HT1080 (cell line): ENCODE results near the gene LCN6. TPM values are rescaled to one million over a fixed set of nuclear protein-coding genes. Genes with fewer than 3 reads are reported as not detected.
"Not testable (repeated sequence)": the region's sequence is repeated elsewhere in the genome, so short reads cannot be mapped to it uniquely, and the experiment has no call there.

Experiments used
- DNase-seq: peaks from one replicate; pipeline ENCODE4 v3.0.0-alpha.2; 2015; ENCODE audit warnings: low read depth
- total RNA-seq: library from RNA; depleted of rRNA; stranded (reverse); fragments of >200 nt; shearing (Covaris generic); gene quantifications from 2 replicates; pipeline ENCODE4 v1.2.3, GENCODE V29; 2014

Gene LCN6
- total RNA-seq, 1 experiment from 2014 or later: not detected

DNA sequence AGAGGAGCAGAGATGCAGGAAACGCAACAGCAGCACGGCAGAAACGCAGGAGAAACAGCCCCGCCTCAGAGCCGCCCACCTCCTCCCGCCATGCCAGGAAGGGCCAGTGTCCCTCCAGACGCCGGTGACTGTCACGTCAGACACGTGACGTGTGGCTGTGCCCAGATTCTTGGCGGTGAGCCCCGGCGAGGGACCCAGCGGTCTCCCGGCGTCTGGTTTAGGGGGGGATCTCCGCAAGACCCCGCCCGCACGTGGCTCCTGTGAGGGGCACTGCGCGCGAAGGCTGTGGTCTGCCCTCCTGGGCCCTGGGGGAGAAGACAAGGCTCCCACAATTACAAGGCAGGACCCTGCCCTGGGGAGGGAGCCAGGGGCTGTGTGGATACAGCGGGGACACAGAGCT lies 12.1 kb upstream of the LCN6 start:
- no peak for DNase-seq

GRCh38 chr9:136759436-136760325 lies 11.4 kb upstream of the LCN6 start:
- DNase-seq: no peak

GRCh38 chr9:136759001-136759400 lies 10.7 kb upstream of the LCN6 start:
- no peak for DNase-seq

DNA sequence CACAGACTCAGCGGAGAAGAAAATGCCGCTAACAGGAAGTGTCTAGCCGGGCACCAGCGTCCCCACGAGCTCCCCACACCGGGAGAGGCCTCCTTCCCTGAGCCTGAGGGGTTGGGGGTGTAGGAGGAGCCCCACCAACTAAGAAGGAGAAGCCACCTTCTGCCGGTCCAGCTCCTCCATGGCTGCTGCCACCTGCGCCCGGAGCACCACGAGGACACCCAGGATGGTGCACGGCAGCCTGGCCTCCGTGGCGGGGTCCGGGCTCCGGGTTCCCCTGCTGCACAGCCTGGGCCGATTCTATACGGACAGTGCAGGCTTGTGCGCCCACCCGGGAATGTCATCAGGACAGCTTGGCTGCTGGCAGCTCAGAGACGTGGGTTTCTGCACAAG lies 9.4 kb upstream of the LCN6 start:
- no peak for DNase-seq

GRCh38 chr9:136757328-136757727 lies 9.0 kb upstream of the LCN6 start:
- DNase-seq: no peak

DNA sequence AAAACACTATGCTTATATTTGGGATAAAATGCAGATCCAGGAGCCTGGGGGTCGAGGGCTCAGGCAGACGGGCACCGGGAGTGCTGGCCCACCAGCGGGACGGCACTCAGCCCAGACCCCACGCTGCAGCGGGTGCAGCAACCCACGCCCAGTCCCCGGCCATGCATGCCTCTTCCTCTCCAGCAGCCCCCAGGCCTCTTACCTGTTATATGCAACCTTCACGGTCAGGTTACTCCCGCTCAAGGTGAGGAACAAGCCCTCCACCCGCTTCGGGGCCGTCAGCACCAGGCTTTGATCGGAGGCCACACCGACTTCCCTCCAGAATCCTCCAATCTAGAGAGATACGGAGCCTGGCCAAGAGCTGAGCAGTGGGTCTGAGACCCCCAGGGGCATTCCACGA lies 8.5 kb upstream of the LCN6 start:
- no peak for DNase-seq

DNA sequence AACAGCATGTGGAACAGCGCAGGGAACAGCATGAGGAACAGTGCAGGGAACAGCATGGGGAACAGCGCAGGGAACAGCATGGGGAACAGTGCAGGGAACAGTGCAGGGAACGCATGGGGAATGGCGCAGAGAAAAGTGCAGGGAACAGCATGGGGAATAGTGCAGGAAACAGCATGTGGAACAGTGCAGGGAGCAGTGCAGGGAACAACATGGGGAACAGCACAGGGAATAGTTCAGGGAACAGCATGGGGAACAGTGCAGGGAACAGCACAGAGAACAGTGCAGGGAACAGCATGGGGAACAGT lies 7.8 kb upstream of the LCN6 start:
- no peak for DNase-seq

DNA sequence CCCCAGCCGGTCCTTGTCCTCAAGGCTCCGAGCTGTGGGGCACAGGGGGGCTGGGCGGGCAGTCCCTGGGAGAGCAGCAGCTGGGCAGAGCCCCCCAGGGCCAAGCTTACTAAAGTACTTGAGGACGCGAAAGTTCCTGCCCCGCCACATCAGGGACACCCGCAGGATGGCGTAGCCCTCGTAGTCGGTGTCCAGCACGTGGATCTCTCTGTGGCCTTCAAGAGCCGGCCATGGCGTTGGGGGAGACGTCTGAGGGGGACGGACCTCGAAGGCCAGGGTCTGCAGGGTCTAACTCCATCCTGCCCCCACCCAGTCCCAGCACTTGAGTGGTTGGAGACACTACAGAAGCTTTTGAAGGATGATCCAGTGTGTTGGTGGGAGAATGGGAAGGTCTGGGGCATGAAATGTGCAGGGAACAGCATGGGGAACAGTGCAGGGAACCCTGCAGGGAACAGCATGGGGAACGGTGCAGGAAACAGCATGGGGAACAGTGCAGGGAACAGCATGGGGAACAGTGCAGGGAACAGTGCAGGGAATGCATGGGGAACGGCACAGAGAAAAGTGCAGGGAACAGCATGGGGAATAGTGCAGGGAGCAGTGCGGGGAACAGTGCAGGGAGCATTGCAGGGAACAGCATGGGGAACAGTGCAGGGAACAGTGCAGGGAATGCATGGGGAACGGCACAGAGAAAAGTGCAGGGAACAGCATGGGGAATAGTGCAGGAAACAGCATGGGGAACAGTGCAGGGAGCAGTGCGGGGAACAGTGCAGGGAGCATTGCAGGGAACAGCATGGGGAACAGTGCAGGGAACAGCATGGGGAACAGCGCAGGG lies 7.2 kb upstream of the LCN6 start:
- not testable (repeated sequence) for DNase-seq

- no peak for DNase-seq
Measured at GRCh38 chr9:136754626-136755301, 6.4 kb upstream of the LCN6 start.

- no peak for DNase-seq
Measured at GRCh38 chr9:136754059-136754572, 5.8 kb upstream of the LCN6 start.

DNA sequence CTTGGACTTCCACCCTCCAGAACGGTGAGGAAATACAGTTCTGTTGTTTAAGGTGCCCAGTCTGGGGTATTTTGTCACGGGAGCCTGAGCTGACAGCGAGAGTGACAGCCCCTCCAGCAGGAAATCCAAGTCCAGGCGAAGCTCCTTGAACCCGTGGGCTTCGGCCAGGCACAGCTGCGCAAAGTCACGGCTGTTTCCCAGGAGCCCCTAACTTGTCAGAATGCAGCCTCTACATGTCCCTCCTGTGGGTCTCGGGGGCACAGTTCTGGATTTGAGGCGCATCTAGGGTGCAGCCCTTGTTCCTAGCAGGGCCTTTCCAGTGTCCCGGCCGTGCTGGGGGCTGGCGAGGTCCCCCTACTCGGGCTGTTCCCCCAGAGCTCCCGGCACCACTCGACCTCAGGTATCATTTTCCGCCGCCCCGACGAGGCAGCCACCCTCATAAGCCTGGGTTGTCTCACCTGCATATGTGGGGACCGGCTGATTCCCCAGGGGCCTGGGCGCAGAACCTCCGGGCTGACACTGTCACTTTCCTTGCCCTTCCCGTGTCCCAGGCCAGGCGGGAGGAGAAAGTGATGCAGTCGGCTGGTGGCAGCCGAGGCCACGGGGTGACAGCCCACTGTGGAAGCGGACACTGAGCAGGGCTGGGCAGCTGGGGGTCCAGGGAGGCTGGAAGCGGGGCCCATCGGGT lies 5.2 kb upstream of the LCN6 start:
- DNase-seq: no peak

GRCh38 chr9:136751814-136752213 lies 3.5 kb upstream of the LCN6 start:
- no peak for DNase-seq

DNA sequence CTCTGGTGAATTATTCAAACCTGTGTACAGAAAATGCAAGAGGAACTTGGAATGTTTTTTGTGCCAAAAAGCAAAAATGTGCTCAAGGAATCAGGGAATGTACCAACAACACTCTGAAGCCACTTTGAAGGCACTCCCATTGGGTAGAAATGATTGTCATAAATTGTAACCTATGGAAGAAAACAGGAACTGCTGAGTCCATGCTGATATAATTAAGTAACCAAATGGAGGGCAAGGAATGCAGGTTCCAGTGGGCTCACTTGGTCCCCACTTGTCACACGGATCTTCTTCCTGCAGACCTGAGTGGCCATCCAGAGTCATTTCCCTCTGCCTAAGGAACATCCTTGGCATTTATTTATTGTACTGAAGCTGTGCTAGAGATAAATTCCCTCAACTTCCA lies 2.9 kb upstream of the LCN6 start:
- DNase-seq: no peak

DNA sequence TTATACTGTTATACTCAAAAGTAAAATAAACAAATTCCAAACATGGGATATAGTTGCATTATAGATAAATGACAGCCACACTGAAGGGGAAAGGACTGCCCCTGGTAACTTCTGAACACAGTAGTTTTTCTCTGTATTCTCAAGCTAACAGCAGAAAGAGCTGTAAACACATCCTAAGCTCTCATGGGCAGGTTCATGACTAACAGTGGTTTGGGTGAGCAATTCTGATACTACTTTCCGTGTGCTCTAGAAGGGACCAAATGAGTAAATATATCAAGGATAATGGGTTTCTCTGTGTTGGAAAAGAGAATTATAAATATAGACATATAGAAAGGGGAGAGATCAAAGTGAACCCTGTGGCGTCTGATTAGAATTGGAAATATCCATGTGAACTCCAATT lies 2.2 kb upstream of the LCN6 start:
- no peak for DNase-seq

DNA sequence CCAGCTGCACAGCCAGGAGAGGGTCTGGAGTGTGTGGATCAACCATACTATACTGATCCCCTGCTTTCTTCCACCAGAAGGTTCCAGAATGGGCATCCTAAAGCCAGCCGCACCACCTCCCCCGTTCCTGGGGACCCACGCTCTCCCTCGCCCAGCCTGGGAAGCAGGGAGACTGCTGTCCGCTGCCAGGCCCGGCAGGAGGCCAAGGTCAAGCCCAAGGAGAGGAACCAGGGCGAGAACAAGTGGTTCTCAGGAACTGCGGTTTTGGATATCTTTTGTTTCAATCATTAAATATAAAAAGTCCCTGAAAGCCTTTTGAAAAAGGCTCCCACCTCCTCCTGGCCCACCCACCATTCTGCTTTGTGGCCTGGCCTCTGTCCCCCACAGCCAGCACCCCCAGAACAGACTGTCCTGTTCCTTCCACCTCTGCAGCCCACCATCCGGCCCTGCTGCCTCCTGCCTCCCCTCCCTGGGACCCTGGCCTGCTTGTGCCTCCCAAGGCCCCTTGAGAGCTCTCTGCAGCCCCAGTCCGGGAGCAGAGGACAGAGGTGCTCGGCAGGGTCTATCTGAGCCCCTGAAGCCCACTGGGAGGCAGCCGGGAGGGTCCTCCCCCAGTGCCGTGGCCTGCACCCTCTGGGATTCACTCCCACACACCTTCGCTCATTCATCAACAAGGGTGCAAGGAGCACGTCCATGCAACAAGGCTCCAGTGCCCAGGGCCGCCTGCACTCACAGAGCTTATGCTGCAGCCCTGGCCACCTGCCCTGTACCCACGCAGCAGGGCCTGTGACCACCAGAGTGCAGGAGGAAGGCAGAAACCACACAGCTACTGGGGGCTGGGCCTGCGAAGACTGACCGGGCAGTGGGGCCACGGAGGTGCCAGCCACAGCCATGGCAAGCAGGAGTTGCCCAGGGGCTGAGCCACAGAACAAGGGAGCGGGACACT lies 614 bp upstream of the LCN6 start:
- DNase-seq: no peak

GRCh38 chr9:136747161-136748060 lies 914 bp downstream of the LCN6 start:
- DNase-seq: no peak

GRCh38 chr9:136746621-136747020 lies 1.7 kb downstream of the LCN6 start:
- no peak for DNase-seq

DNA sequence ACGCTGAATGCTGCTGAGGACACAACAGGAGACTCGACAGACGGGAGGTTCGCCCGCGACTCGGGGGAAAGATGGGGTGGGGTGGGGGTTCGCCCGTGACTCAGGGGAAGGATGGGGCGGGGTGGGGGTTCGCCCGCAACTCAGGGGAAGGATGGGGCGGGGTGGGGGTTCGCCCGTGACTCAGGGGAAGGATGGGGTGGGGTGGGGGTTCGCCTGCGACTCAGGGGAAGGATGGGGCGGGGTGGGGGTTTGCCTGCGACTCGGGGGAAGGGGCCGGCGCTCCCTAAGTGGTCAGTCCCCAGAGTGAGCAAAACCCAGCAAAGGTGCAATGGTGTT lies 2.2 kb downstream of the LCN6 start:
- no peak for DNase-seq
